OCI-M1 (cell line): ENCODE results near the gene CYP2A13.
"Not testable (repeated sequence)": the region's sequence is repeated elsewhere in the genome, so short reads cannot be mapped to it uniquely, and the experiment has no call there.

Experiments used
- DNase-seq: peaks from one replicate; lab custom pipeline; 2025; lab: John Stamatoyannopoulos, UW

CYP2A13 gene

DNA sequence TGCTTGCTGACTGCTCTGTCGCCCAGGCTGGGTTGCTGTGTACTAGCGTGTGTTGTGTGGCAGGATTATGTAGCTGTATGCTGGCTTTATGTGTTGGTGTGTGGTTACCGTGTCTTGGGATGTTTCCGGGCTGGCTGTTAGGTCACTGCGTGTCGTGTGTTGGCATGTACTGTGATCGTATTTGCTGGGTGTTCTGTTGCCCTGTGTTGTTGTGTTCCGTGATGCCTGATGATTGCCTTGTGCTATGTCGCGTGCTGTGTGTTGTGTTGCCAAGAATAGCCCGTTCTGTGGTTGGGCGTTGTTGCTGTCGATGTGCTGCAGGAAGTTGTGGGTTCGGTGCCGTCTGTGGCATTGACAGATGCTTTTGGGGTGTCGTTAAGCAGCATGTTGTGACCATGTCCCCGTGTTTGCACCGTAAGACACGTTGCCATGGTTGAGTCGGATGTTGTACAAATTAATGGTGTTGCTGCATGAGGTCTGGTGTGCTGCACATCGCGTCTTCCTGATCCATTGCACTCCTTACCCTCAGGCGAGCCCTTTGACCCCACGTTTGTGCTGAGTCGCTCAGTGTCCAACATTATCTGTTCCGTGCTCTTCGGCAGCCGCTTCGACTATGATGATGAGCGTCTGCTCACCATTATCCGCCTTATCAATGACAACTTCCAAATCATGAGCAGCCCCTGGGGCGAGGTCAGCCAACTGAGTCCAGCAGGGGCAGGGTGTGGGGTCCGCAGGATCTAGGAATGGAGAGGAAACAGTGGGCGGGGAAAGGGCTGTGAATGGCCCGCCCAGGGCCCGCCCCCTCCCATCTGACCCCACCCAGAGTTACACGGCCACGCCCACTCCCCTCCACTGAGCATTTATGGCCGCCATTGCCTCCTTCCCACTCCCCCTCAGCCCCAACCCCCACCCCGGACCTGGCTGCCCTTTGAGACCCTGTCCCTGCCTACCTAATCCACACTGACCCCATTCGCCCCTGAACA, 33.0 kb downstream of the CYP2A13 start:
- not testable (repeated sequence) for DNase-seq

DNA sequence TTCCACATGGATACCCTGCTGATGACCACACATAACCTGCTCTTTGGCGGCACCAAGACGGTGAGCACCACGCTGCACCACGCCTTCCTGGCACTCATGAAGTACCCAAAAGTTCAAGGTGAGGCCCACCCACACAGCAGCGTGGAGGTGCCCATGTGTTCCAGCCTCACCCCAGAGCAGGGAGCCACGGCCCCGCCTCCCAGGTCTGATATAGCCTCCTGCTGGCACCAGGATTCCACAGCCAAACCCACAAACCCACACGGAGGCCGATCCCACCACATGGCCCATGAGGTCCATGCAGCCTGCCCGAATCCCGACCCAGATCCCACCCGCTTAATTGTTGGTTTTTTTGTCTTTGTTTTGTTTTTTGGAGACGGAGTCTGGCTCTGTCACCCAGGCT, 34.6 kb downstream of the CYP2A13 start:
- not testable (repeated sequence) for DNase-seq

DNA sequence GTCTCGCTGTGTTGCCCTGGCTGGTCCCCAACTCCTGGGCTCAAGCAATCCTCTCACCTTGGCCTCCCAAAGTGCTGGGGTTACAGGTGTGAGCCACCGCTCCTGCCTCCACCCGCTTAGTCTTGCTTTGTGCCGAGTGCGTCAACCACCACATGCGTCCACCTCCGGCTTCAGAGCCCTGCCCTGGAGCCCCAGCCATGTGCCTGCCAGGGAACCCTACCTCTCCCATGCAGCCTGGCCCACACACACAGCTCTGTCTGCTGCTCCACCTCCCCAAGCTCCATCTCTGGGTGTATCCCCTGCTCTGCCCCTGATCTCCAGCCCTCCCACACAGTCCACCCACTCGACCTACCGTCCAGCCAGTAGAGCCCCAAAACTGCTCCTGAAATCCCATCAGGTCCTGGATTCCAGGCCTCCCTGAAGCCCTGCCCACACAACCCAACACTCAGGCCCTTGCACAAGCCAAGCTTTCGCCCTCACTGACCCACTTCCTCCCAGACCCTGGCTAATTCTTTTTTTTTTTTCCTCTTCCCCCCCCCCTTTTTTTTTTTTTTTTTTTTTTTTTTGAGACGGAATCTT, 35.6 kb downstream of the CYP2A13 start:
- DNase-seq = no peak

DNA sequence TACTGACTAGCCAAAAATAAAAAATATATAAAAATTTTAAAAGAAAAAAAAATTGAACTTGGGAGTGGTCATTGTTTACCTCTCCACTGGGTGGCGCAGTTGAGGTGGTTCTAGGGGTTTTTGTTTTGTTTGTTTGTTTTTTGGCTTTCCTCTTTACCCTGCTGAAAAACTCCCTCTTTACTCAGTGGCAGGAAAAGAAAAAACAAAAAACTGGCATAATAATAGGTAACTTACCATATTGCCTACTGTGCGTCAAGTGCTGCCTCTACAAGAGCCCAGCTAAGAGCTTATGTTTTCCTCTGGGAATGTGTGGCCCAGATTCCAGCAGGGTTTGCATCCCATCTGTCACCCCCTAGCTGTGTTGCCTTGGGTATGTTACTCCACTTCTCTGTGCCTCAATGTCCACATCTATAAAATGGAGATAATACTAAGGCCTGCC, 38.5 kb downstream of the CYP2A13 start:
- peak; percentile 52 for DNase-seq

DNA sequence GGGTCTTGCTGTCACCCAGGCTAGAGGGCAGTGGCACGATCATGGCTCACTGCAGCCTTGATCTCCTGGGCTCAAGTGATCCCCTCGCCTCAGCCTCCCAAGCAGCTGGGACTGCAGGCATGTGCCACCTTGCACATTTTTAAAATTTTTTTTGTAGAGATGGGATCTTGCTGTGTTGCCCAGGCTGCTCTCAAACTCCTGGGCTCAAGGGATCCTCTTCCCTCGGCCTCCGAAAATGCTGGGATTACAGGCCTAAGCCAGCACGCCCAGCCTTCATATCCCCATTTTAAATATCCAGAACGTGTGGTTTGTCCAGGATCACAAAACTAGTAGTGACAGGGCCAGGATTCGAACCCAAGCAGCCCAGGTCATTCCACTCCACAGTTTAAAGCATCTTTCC, 39.1 kb downstream of the CYP2A13 start:
- DNase-seq = not testable (repeated sequence)

DNA sequence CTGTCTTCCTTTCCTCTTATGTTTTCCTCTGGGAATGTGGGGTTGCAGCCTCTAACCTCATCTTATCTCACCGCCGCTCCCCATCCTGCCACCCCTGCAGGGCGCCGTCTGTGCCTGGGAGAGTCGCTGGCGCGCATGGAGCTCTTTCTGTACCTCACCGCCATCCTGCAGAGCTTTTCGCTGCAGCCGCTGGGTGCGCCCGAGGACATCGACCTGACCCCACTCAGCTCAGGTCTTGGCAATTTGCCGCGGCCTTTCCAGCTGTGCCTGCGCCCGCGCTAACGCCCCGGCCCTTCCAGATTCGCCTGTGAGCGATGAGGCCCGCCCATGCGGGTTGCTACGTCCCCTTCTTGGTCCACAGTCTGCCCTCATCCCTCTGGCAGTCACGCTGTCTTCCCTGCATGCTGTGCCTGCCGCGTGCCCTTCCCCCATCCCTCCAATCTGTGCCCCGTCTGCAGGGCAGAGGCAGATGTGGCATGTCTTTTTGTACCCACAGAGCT, 39.6 kb downstream of the CYP2A13 start:
- DNase-seq = peak; percentile 78

DNA sequence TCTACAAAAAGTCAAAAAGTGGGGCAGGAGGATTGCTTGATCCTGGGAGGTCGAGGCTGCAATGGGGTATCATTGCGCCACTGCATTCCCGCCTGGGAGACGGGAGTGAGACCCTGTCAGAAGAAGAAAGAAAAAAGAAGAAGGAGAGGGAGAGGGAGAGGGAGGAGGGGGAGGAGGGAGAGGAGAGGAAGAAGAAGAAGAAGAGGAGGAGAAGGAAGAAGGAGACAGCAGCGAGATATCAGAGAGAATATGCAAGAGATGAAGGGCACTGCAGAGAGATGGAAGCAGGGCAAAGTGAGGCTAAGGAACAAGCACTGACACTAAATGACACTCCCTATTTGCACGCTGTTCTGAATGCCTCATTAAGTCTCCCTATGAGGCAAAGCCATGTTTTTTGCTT, 40.4 kb downstream of the CYP2A13 start:
- DNase-seq = no peak

DNA sequence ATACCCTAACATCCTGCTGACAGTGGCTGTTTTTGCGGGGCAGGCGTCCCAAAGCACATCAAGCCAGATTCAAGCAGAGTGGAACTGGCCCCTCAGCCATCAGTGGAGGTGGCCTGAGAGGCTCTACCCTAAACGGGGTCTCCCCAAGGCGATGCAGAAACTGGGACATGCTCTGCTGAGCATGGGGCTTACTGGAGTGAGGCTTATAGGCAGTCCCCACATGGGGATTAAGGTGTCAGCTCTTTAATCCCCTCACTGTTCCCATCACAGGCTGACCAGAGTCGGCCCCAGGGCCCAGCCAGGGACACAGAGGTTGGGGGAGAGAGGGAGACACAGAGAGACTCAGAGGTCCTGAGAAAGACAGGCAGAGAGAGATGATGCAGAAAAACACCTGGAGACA, 42.9 kb downstream of the CYP2A13 start:
- no peak for DNase-seq

DNA sequence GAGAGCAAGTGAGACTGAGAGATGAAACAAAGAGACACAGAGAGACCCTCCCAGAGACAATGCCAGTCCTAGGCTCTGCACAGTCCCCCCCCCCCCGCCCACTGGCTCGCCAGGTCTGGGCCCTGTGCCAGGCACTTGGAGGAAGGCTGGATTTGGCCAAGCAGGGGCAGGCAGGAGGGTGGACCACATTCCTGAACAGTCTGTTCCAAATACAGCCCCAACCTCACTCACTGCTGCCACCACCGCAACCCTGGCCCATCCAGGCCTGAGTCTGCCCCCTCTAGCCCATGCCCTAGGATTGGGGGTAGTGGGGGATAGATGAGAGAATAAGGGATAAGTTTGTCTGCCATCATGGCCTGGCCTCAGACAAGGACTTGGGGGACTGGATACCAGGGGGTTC, 45.0 kb downstream of the CYP2A13 start:
- DNase-seq = no peak

DNA sequence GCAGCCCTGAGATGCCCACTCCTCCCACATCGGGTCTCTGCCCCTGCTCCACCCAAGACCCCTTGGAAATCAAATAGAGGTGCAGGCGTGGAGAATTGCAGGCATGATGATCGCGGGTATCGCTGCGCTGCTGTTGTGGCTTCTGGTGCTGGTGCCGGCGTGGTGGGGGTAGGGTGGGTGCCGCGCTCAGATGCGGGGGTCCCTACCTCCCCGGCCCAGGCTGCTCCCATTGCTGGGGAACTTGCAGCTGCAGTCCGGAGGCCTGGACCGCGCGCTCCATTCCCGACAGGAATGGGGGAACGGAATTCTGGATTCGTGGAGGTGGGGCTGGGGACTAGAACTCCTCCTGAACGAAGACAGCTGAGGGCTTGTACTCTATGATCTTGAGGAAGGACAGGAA, 46.4 kb downstream of the CYP2A13 start:
- no peak for DNase-seq

DNA sequence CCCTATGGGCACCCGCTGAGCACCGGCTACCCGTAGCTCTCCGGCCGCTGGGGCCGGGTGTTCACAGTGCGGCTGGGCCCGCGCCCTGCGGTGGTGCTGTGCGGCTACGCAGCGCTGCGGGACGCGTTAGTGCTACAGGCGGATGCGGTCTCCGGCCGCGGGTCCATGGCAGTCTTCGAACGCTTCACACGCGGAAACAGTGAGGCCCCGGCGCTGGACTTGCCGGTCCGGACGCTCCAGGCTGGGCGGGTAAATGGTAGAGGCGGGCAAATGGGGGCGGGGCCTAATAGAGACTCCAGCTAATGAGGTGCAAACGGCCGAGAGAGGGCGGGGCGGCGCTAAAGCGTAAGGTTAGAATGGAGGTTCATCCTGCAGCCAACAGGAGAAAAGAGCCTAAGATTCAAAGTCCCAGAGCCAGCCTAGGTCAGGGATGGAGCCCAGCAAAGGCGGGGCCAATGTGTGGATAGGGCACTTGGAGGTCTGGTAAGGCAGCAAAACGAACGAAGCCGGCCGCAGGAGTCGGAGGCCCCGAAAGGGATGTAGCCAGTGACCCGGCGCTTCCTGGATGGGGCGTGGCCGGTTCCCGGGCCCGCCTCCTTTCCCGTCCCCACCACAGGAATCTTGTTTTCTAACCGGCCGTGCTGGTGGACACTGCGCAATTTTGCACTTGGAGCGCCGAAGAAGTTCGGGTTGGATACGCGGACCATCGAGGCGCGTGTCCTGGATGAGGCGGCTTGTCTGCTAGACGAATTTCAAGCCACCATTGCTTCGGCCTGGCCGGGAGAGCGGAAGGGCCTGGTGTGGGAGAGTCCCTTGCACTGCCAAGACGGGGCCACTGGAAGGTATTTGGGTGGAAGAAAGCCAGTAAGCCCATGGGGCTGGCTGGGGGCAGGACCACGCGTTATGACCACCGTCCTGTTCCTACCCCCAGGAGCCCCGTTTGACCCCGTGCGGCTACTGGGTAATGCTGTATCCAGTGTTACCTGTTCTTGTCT, 47.4 kb downstream of the CYP2A13 start:
- DNase-seq = not testable (repeated sequence)

DNA sequence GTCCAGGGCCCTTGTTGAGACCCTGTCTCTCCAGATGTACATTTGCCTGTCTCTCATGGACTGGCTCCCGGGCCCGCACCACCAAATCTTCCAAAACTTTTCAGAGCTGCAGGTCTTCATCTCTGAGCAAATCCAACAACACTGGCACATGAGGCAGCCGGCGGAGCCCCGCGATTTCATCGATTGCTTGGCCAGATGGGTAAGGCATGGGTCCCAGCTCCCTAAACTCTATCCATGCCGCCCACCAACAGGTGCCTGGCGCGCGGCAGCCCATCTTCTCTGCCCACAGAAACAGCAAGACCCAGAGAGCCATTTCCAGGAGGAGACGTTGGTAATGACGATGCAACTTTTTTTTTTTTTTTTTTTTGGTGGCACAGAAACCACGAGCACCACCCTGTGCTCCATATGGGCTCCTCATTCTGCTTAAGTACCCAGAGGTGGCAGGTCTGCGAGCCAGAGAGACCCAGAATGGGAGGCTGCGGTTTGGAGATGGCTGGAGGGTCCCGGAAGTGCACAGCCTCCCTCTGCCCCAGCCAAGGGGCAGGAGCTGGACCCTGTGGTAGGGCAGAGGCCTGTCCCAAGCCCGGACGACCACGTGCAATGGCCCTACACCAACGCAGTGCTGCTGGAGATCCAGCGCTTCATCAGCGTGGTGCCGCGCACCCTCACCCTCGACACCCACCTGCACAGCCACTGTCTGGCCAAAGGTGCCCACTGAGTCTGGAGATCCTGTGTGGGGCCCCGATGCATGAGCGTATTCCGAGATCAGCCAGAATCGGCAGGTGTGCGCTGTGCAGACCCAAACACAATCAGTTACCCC, 48.6 kb downstream of the CYP2A13 start:
- no peak for DNase-seq

DNA sequence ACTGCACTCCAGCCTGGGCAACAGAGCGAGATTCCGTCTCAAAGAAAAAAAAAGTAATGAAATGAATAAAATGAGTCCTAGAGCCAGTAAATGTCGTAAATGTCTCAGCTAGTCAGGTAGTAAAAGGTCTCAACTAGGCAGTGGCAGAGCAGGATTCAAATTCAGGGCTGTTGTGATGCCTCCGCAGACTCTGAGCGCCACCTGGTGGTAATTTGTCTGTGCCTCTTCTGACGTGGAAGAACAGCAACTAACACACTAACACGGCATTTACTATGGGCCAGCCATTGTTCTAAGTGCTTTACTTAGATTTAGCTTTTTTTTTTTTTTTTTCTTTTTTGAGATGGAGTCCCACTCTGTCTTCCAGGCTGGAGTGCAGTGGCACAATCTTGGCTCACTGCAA, 56.2 kb downstream of the CYP2A13 start:
- peak; percentile 91 for DNase-seq
